Sigmoid colon (tissue), 7 donors: ENCODE measurements around the gene CCNT1. TPM values are rescaled to one million over a fixed set of nuclear protein-coding genes. Genes with fewer than 3 reads are reported as not detected.

Experiments used
- DNase-seq: peaks from one replicate; pipeline ENCODE4 v3.0.0-alpha.2; 2019
- H3K27ac ChIP-seq, 4 donors: fragments of 200-600 bp; sonication (generic); one replicate each; pipeline ENCODE4 v1.5.1; 2016 to 2019; ENCODE audit warnings: mild to moderate bottlenecking in 1 of 4
- H3K27me3 ChIP-seq, 3 donors: fragments of 200-600 bp; sonication (generic); one replicate each; pipeline ENCODE4 v1.5.1; 2019; ENCODE audit warnings: mild to moderate bottlenecking in 1 of 3
- H3K36me3 ChIP-seq, 4 donors: fragments of 200-600 bp; sonication (generic); one replicate each; pipeline ENCODE4 v1.5.1; 2016 to 2019
- H3K4me1 ChIP-seq, 4 donors: fragments of 200-600 bp; sonication (generic); one replicate each; pipeline ENCODE4 v1.5.1; 2017 to 2019
- H3K4me3 ChIP-seq, 4 donors: fragments of 200-600 bp; sonication (generic); one replicate each; pipeline ENCODE4 v1.5.1; 2017 to 2019; ENCODE audit warnings: mild to moderate bottlenecking in 2 of 4, moderate library complexity in 1 of 4
- H3K9me3 ChIP-seq, 4 donors: fragments of 200-600 bp in 3 of 4; sonication (generic) in 3 of 4; one replicate each; pipeline versions ENCODE4 v1.5.1 to v1.6.1; 2013 to 2019
- CTCF ChIP-seq, 4 experiments: fragments of 450-650 bp in 3 of 4; fragments of 200-600 bp in 1 of 4; IDR thresholded peaks; one replicate each; pipeline ENCODE4 v1.5.1; 2016 to 2019; ENCODE audit warnings: antibody characterized with exemption in 4 of 4, mild to moderate bottlenecking in 3 of 4, moderate library complexity in 2 of 4
- EP300 ChIP-seq, 4 donors: sonication (generic); formaldehyde crosslinking; IDR thresholded peaks; one replicate each; pipeline ENCODE4 v1.6.1; 2017; ENCODE audit warnings: antibody characterized with exemption in 4 of 4
- POLR2A ChIP-seq, 2 donors: fragments of 450-650 bp; IDR thresholded peaks; one replicate each; pipeline ENCODE4 v1.6.1; 2016; ENCODE audit warnings: antibody characterized with exemption in 2 of 2, mild to moderate bottlenecking in 2 of 2, moderate library complexity in 2 of 2
- POLR2AphosphoS5 ChIP-seq, 4 donors: sonication (generic); formaldehyde crosslinking; IDR thresholded peaks; one replicate each; pipeline ENCODE4 v1.6.1; 2017; ENCODE audit warnings: antibody characterized with exemption in 4 of 4
- WGBS, 2 donors: extraction: QIAGEN DNeasy Blood & Tissue Kit; methylation state at CpG; one replicate each; pipeline ENCODE4 v1.1.7; 2013; 5-methylcytosine and 5-hydroxymethylcytosine counted together
- intact Hi-C: fragments of 100-400 bp; cut with DNase I; formaldehyde crosslinking; loops from one replicate; pipeline ENCODE4 v1.15.1; 2023
- polyA plus RNA-seq, 3 donors: library from polyadenylated mRNA; stranded (reverse); fragments of 200-250 nt; gene quantifications; one replicate each; pipeline ENCODE4 v1.2.3, GENCODE V29; 2013
- total RNA-seq, 4 donors: library from RNA; depleted of rRNA; stranded (reverse); fragments of >200 nt; gene quantifications; one replicate each; pipeline ENCODE4 v1.1.0, GENCODE V29; 2016
- donor health status: healthy with polysubstance abuse.
- donor health status: Bipolar disorder and iron deficiency.
- donor health status: healthy.

The CCNT1 gene
- total and polyA plus RNA-seq, 7 donors = 3.0 to 29.2 (median 20.7) TPM

- Histone ChIP-seq H3K4me1 (peaks cover 0 to 4% (median 0%) of the 10 kb centered on the region in 4 donors), H3K27ac (no peak overlapping the region), H3K27me3 (no peaks in the 10 kb centered on the region), H3K4me3 (no peak overlapping the region), H3K36me3 (no peaks in the 10 kb centered on the region), H3K9me3 (no peaks in the 10 kb centered on the region)
- intact Hi-C loops = no loop called here
- WGBS, 2 donors = 32 to 51% methylated on average over 2 of the region's 2 CpGs
- DNase-seq = no peak
- TF ChIP-seq CTCF (IDR thresholded peaks at IDR 0.05) (no peak), POLR2A (IDR thresholded peaks at IDR 0.05) (no peak)
These were observed 34.4 kb upstream of the CCNT1 start for GRCh38 chr12:48750769-48751356.

GRCh38 chr12:48750215-48750614 is 33.7 kb upstream of the CCNT1 start:
- no peaks in the 10 kb centered on the region for H3K36me3 ChIP-seq
- intact Hi-C loops = no loop called here
- no peak for TF ChIP-seq CTCF (IDR thresholded peaks at IDR 0.05)
- no peak for TF ChIP-seq POLR2A (IDR thresholded peaks at IDR 0.05)
- TF ChIP-seq EP300 (IDR thresholded peaks at IDR 0.05) = no peak
- no peak for TF ChIP-seq POLR2AphosphoS5 (IDR thresholded peaks at IDR 0.05)
- peaks cover 0 to 4% (median 0%) of the 10 kb centered on the region in 4 donors for H3K4me1 ChIP-seq
- no peaks in the 10 kb centered on the region for H3K9me3 ChIP-seq
- H3K27ac ChIP-seq = no peak overlapping the region
- no peak for DNase-seq
- H3K27me3 ChIP-seq = no peaks in the 10 kb centered on the region
- 96 to 98% methylated on average over 1 of the region's 1 CpG for WGBS, 2 donors
- no peak overlapping the region for H3K4me3 ChIP-seq

- H3K36me3 ChIP-seq = no peaks in the 10 kb centered on the region
- no peaks in the 10 kb centered on the region for H3K4me1 ChIP-seq
- no peaks in the 10 kb centered on the region for H3K9me3 ChIP-seq
- intact Hi-C loops = no loop called here
- no peak for DNase-seq
- H3K4me3 ChIP-seq = no peak overlapping the region
- no peak for TF ChIP-seq POLR2A (IDR thresholded peaks at IDR 0.05)
- TF ChIP-seq POLR2AphosphoS5 (IDR thresholded peaks at IDR 0.05) = no peak
- no peak for TF ChIP-seq CTCF (IDR thresholded peaks at IDR 0.05)
- no peak for TF ChIP-seq EP300 (IDR thresholded peaks at IDR 0.05)
- 85 to 86% methylated on average over 9 of the region's 9 CpGs for WGBS, 2 donors
- no peak overlapping the region for H3K27ac ChIP-seq
- H3K27me3 ChIP-seq = peaks cover 0 to 19% (median 0%) of the 10 kb centered on the region in 3 donors
These were observed 27.9 kb upstream of the CCNT1 start for GRCh38 chr12:48744251-48745008.

- H3K4me1 ChIP-seq = no peaks in the 10 kb centered on the region
- H3K4me3 ChIP-seq = no peak overlapping the region
- TF ChIP-seq EP300 (IDR thresholded peaks at IDR 0.05) (no peak), POLR2A (IDR thresholded peaks at IDR 0.05) (no peak), POLR2AphosphoS5 (IDR thresholded peaks at IDR 0.05) (no peak), CTCF (IDR thresholded peaks at IDR 0.05) (no peak)
- DNase-seq = no peak
- no peaks in the 10 kb centered on the region for H3K36me3 ChIP-seq
- no peak overlapping the region for H3K27ac ChIP-seq
- 46 to 57% methylated on average over 5 of the region's 5 CpGs for WGBS, 2 donors
- intact Hi-C loops = no loop called here
- no peaks in the 10 kb centered on the region for H3K9me3 ChIP-seq
- H3K27me3 ChIP-seq = peaks cover 0 to 19% (median 0%) of the 10 kb centered on the region in 3 donors
These were observed 23.2 kb upstream of the CCNT1 start for GRCh38 chr12:48739618-48740269.
